ENCODE measurements around the gene PSMG3.

PSMG3 gene

GRCh38 chr7:1531263-1531978 lies 38.4 kb downstream of the PSMG3 start:
- TF ChIP-seq BHLHE40 (IDR thresholded peaks at IDR 0.05; ENCODE audit: borderline replicate concordance) (no peak), ARNT (IDR thresholded peaks at IDR 0.05) (no peak), ELF4 (IDR thresholded peaks at IDR 0.05) (no peak), FOXK2 (IDR thresholded peaks at IDR 0.05) (no peak), TARDBP (IDR thresholded peaks at IDR 0.05) (peak; percentile 47; the same call in 1 of the 2 replicates), CTBP1 (IDR thresholded peaks at IDR 0.05; ENCODE audit: borderline replicate concordance) (no peak), ZNF384 (IDR thresholded peaks at IDR 0.05) (no peak), PKNOX1 (IDR thresholded peaks at IDR 0.05) (no peak)
- ChIA-PET CTCF (no interaction called here), POLR2A (no interaction called here)
- no peak for DNase-seq (ENCODE audit: extremely low spot score)

GRCh38 chr7:1530946-1531262 lies 38.9 kb downstream of the PSMG3 start:
- CTCF ChIA-PET: no interaction called here
- POLR2A ChIA-PET: no interaction called here
- TF ChIP-seq LEF1 (IDR thresholded peaks at IDR 0.05; ENCODE audit: borderline replicate concordance) (no peak), SP1 (IDR thresholded peaks at IDR 0.05) (no peak), FOXK2 (IDR thresholded peaks at IDR 0.05) (no peak), CTBP1 (IDR thresholded peaks at IDR 0.05; ENCODE audit: borderline replicate concordance) (no peak), PKNOX1 (IDR thresholded peaks at IDR 0.05) (no peak), FOXA1 (IDR thresholded peaks at IDR 0.05) (no peak), BHLHE40 (IDR thresholded peaks at IDR 0.05; ENCODE audit: borderline replicate concordance) (no peak), L3MBTL2 (conservative IDR thresholded peaks at IDR 0.05) (no peak), SUZ12 (IDR thresholded peaks at IDR 0.05) (no peak), NFRKB (IDR thresholded peaks at IDR 0.05) (no peak)
- DNase-seq (ENCODE audit: extremely low spot score): no peak

GRCh38 chr7:1529383-1530116 lies 40.3 kb downstream of the PSMG3 start:
- TF ChIP-seq BHLHE40 (IDR thresholded peaks at IDR 0.05; ENCODE audit: borderline replicate concordance) (no peak), TARDBP (IDR thresholded peaks at IDR 0.05) (no peak), SUZ12 (IDR thresholded peaks at IDR 0.05) (no peak), NFRKB (IDR thresholded peaks at IDR 0.05) (no peak), LEF1 (IDR thresholded peaks at IDR 0.05; ENCODE audit: borderline replicate concordance) (no peak), FOXA1 (IDR thresholded peaks at IDR 0.05) (no peak), HDGF (IDR thresholded peaks at IDR 0.05; ENCODE audit: borderline replicate concordance) (no peak), PKNOX1 (IDR thresholded peaks at IDR 0.05) (no peak), ZNF384 (IDR thresholded peaks at IDR 0.05) (no peak), ELF4 (IDR thresholded peaks at IDR 0.05) (no peak)
- CTCF ChIA-PET: no interaction called here
- POLR2A ChIA-PET: no interaction called here
- no peak for DNase-seq (ENCODE audit: extremely low spot score)

- DNase-seq (ENCODE audit: extremely low spot score): no peak
- POLR2A ChIA-PET: no interaction called here
- CTCF ChIA-PET: no interaction called here
- TF ChIP-seq L3MBTL2 (conservative IDR thresholded peaks at IDR 0.05) (no peak), SP1 (IDR thresholded peaks at IDR 0.05) (no peak), HDGF (IDR thresholded peaks at IDR 0.05; ENCODE audit: borderline replicate concordance) (no peak)
Measured at GRCh38 chr7:1526271-1526754, 43.5 kb downstream of the PSMG3 start.

GRCh38 chr7:1525409-1525808 lies 44.4 kb downstream of the PSMG3 start:
- TF ChIP-seq SUZ12 (IDR thresholded peaks at IDR 0.05) (no peak), PKNOX1 (IDR thresholded peaks at IDR 0.05) (no peak), LEF1 (IDR thresholded peaks at IDR 0.05; ENCODE audit: borderline replicate concordance) (no peak), BHLHE40 (IDR thresholded peaks at IDR 0.05; ENCODE audit: borderline replicate concordance) (no peak), TARDBP (IDR thresholded peaks at IDR 0.05) (no peak), FOXA1 (IDR thresholded peaks at IDR 0.05) (no peak), ARNT (IDR thresholded peaks at IDR 0.05) (no peak), NFRKB (IDR thresholded peaks at IDR 0.05) (no peak), ELF4 (IDR thresholded peaks at IDR 0.05) (no peak), FOXK2 (IDR thresholded peaks at IDR 0.05) (no peak), L3MBTL2 (conservative IDR thresholded peaks at IDR 0.05) (no peak), ZNF384 (IDR thresholded peaks at IDR 0.05) (no peak), FOXM1 (IDR thresholded peaks at IDR 0.05; ENCODE audit: borderline replicate concordance) (no peak), SP1 (IDR thresholded peaks at IDR 0.05) (no peak), HDGF (IDR thresholded peaks at IDR 0.05; ENCODE audit: borderline replicate concordance) (no peak)
- POLR2A ChIA-PET: no interaction called here
- CTCF ChIA-PET: no interaction called here
- no peak for DNase-seq (ENCODE audit: extremely low spot score)

- DNase-seq (ENCODE audit: extremely low spot score): no peak
- CTCF ChIA-PET: no interaction called here
- POLR2A ChIA-PET: no interaction called here
- TF ChIP-seq SP1 (IDR thresholded peaks at IDR 0.05): no peak
- no peak for TF ChIP-seq HDGF (IDR thresholded peaks at IDR 0.05; ENCODE audit: borderline replicate concordance)
- TF ChIP-seq LEF1 (IDR thresholded peaks at IDR 0.05; ENCODE audit: borderline replicate concordance): no peak
- TF ChIP-seq FOXK2 (IDR thresholded peaks at IDR 0.05): no peak
- TF ChIP-seq ARNT (IDR thresholded peaks at IDR 0.05): no peak
- TF ChIP-seq TARDBP (IDR thresholded peaks at IDR 0.05): no peak
- TF ChIP-seq FOXA1 (IDR thresholded peaks at IDR 0.05): no peak
- no peak for TF ChIP-seq SUZ12 (IDR thresholded peaks at IDR 0.05)
- no peak for TF ChIP-seq ZNF384 (IDR thresholded peaks at IDR 0.05)
- no peak for TF ChIP-seq L3MBTL2 (conservative IDR thresholded peaks at IDR 0.05)
- TF ChIP-seq ELF4 (IDR thresholded peaks at IDR 0.05): no peak
Measured at GRCh38 chr7:1523844-1524243, 46.0 kb downstream of the PSMG3 start.

Data from HEK293T (cell line).